ENCODE measurements around the gene MAP3K10.

Gene MAP3K10

GRCh38 chr19:40239415-40240226 is 48.4 kb downstream of the MAP3K10 start:
- Histone ChIP-seq H3K36me3 (ENCODE audit: control insufficient read depth, insufficient read depth, low read length) (peaks cover 54% of the 10 kb centered on the region), H3K4me3 (ENCODE audit: low read depth, low read length) (no peak overlapping the region), H3K4me1 (ENCODE audit: control insufficient read depth, insufficient read depth, low read length) (no peaks in the 10 kb centered on the region), H3K9me3 (ENCODE audit: control insufficient read depth, insufficient read depth, low read length) (no peaks in the 10 kb centered on the region), H3K27me3 (ENCODE audit: control insufficient read depth, insufficient read depth, low read length) (no peaks in the 10 kb centered on the region), H3K9ac (ENCODE audit: low read depth, low read length) (no peak overlapping the region)

GRCh38 chr19:40240332-40240731 is 49.1 kb downstream of the MAP3K10 start:
- no peak overlapping the region for H3K4me3 ChIP-seq (ENCODE audit: low read depth, low read length)
- peaks cover 47% of the 10 kb centered on the region for H3K36me3 ChIP-seq (ENCODE audit: control insufficient read depth, insufficient read depth, low read length)
- peaks cover 3% of the 10 kb centered on the region for H3K4me1 ChIP-seq (ENCODE audit: control insufficient read depth, insufficient read depth, low read length)
- no peaks in the 10 kb centered on the region for H3K27me3 ChIP-seq (ENCODE audit: control insufficient read depth, insufficient read depth, low read length)
- no peak overlapping the region for H3K9ac ChIP-seq (ENCODE audit: low read depth, low read length)
- no peaks in the 10 kb centered on the region for H3K9me3 ChIP-seq (ENCODE audit: control insufficient read depth, insufficient read depth, low read length)

GRCh38 chr19:40241125-40241808 is 50.0 kb downstream of the MAP3K10 start:
- Histone ChIP-seq H3K9ac (ENCODE audit: low read depth, low read length) (no peak overlapping the region), H3K36me3 (ENCODE audit: control insufficient read depth, insufficient read depth, low read length) (peaks cover 42% of the 10 kb centered on the region), H3K4me3 (ENCODE audit: low read depth, low read length) (no peak overlapping the region), H3K27me3 (ENCODE audit: control insufficient read depth, insufficient read depth, low read length) (no peaks in the 10 kb centered on the region), H3K4me1 (ENCODE audit: control insufficient read depth, insufficient read depth, low read length) (peaks cover 3% of the 10 kb centered on the region), H3K9me3 (ENCODE audit: control insufficient read depth, insufficient read depth, low read length) (no peaks in the 10 kb centered on the region)

GRCh38 chr19:40241809-40242384 is 50.7 kb downstream of the MAP3K10 start:
- H3K4me3 ChIP-seq (ENCODE audit: low read depth, low read length): no peak overlapping the region
- H3K9me3 ChIP-seq (ENCODE audit: control insufficient read depth, insufficient read depth, low read length): no peaks in the 10 kb centered on the region
- peaks cover 3% of the 10 kb centered on the region for H3K4me1 ChIP-seq (ENCODE audit: control insufficient read depth, insufficient read depth, low read length)
- H3K27me3 ChIP-seq (ENCODE audit: control insufficient read depth, insufficient read depth, low read length): no peaks in the 10 kb centered on the region
- no peak overlapping the region for H3K9ac ChIP-seq (ENCODE audit: low read depth, low read length)
- H3K36me3 ChIP-seq (ENCODE audit: control insufficient read depth, insufficient read depth, low read length): peaks cover 41% of the 10 kb centered on the region

GRCh38 chr19:40242480-40242879 is 51.3 kb downstream of the MAP3K10 start:
- Histone ChIP-seq H3K36me3 (ENCODE audit: control insufficient read depth, insufficient read depth, low read length) (peaks cover 38% of the 10 kb centered on the region), H3K27me3 (ENCODE audit: control insufficient read depth, insufficient read depth, low read length) (no peaks in the 10 kb centered on the region), H3K4me3 (ENCODE audit: low read depth, low read length) (no peak overlapping the region), H3K9ac (ENCODE audit: low read depth, low read length) (no peak overlapping the region), H3K4me1 (ENCODE audit: control insufficient read depth, insufficient read depth, low read length) (peaks cover 3% of the 10 kb centered on the region), H3K9me3 (ENCODE audit: control insufficient read depth, insufficient read depth, low read length) (no peaks in the 10 kb centered on the region)

GRCh38 chr19:40243181-40243580 is 52.0 kb downstream of the MAP3K10 start:
- Histone ChIP-seq H3K27me3 (ENCODE audit: control insufficient read depth, insufficient read depth, low read length) (no peaks in the 10 kb centered on the region), H3K4me1 (ENCODE audit: control insufficient read depth, insufficient read depth, low read length) (peaks cover 3% of the 10 kb centered on the region), H3K9ac (ENCODE audit: low read depth, low read length) (no peak overlapping the region), H3K4me3 (ENCODE audit: low read depth, low read length) (no peak overlapping the region), H3K36me3 (ENCODE audit: control insufficient read depth, insufficient read depth, low read length) (peaks cover 37% of the 10 kb centered on the region), H3K9me3 (ENCODE audit: control insufficient read depth, insufficient read depth, low read length) (no peaks in the 10 kb centered on the region)

GRCh38 chr19:40244579-40245317 is 53.5 kb downstream of the MAP3K10 start:
- H3K9me3 ChIP-seq (ENCODE audit: control insufficient read depth, insufficient read depth, low read length): no peaks in the 10 kb centered on the region
- no peak overlapping the region for H3K9ac ChIP-seq (ENCODE audit: low read depth, low read length)
- H3K4me3 ChIP-seq (ENCODE audit: low read depth, low read length): no peak overlapping the region
- no peaks in the 10 kb centered on the region for H3K27me3 ChIP-seq (ENCODE audit: control insufficient read depth, insufficient read depth, low read length)
- peaks cover 25% of the 10 kb centered on the region for H3K36me3 ChIP-seq (ENCODE audit: control insufficient read depth, insufficient read depth, low read length)
- H3K4me1 ChIP-seq (ENCODE audit: control insufficient read depth, insufficient read depth, low read length): peaks cover 3% of the 10 kb centered on the region

- Histone ChIP-seq H3K4me1 (ENCODE audit: control insufficient read depth, insufficient read depth, low read length) (peaks cover 3% of the 10 kb centered on the region), H3K9me3 (ENCODE audit: control insufficient read depth, insufficient read depth, low read length) (no peaks in the 10 kb centered on the region), H3K36me3 (ENCODE audit: control insufficient read depth, insufficient read depth, low read length) (peaks cover 22% of the 10 kb centered on the region), H3K4me3 (ENCODE audit: low read depth, low read length) (no peak overlapping the region), H3K9ac (ENCODE audit: low read depth, low read length) (no peak overlapping the region), H3K27me3 (ENCODE audit: control insufficient read depth, insufficient read depth, low read length) (no peaks in the 10 kb centered on the region)
Observed at GRCh38 chr19:40245506-40246128, 54.4 kb downstream of the MAP3K10 start.

- H3K36me3 ChIP-seq (ENCODE audit: control insufficient read depth, insufficient read depth, low read length): peaks cover 18% of the 10 kb centered on the region
- H3K4me1 ChIP-seq (ENCODE audit: control insufficient read depth, insufficient read depth, low read length): peaks cover 3% of the 10 kb centered on the region
- H3K4me3 ChIP-seq (ENCODE audit: low read depth, low read length): no peak overlapping the region
- H3K27me3 ChIP-seq (ENCODE audit: control insufficient read depth, insufficient read depth, low read length): no peaks in the 10 kb centered on the region
- no peaks in the 10 kb centered on the region for H3K9me3 ChIP-seq (ENCODE audit: control insufficient read depth, insufficient read depth, low read length)
- H3K9ac ChIP-seq (ENCODE audit: low read depth, low read length): no peak overlapping the region
Observed at GRCh38 chr19:40246292-40247073, 55.3 kb downstream of the MAP3K10 start.

GRCh38 chr19:40247178-40247577 is 56.0 kb downstream of the MAP3K10 start:
- Histone ChIP-seq H3K4me1 (ENCODE audit: control insufficient read depth, insufficient read depth, low read length) (peaks cover 3% of the 10 kb centered on the region), H3K27me3 (ENCODE audit: control insufficient read depth, insufficient read depth, low read length) (no peaks in the 10 kb centered on the region), H3K36me3 (ENCODE audit: control insufficient read depth, insufficient read depth, low read length) (peaks cover 20% of the 10 kb centered on the region), H3K9ac (ENCODE audit: low read depth, low read length) (no peak overlapping the region), H3K4me3 (ENCODE audit: low read depth, low read length) (no peak overlapping the region), H3K9me3 (ENCODE audit: control insufficient read depth, insufficient read depth, low read length) (no peaks in the 10 kb centered on the region)

Data from iPS-15b (cell line).